ENCODE results near the gene SLC4A2. TPM values are rescaled to one million over a fixed set of nuclear protein-coding genes. Genes with fewer than 3 reads are reported as not detected.
A peak's percentile ranks its signal among the peaks of the same experiment; 100 is the strongest.

The SLC4A2 gene
- total RNA-seq, 2 donors from 2014 or later: 76.7 to 169 TPM

- peak; percentile 37 for DNase-seq
- intact Hi-C loops (cut with DNase I): no loop called here
Observed at GRCh38 chr7:151082141-151083070, 23.0 kb downstream of the SLC4A2 start.

GRCh38 chr7:151083071-151083823 lies 23.9 kb downstream of the SLC4A2 start, which contains the start of gene TMUB1:
Gene TMUB1 (minus strand): TSS chr7:151083493. CDS start chr7:151082563, 930 bp downstream.
- H3K4me1 ChIP-seq: peaks cover 26% of the 10 kb centered on the region
- no peaks in the 10 kb centered on the region for H3K9me3 ChIP-seq
- H3K4me3 ChIP-seq: peak within 1 kb of the TSS; percentile 83
- H3K36me3 ChIP-seq: no peaks in the 10 kb centered on the region
- H3K27ac ChIP-seq: peak within 1 kb of the TSS; percentile 86
- no peak for TF ChIP-seq CTCF (IDR thresholded peaks at IDR 0.05)
- DNase-seq: peak; percentile 86
- peak within 1 kb of the TSS; percentile 82 to 85 for H3K9ac ChIP-seq (ENCODE audit: low read depth in 2 of 2, low read length in 2 of 2)
- intact Hi-C loops (cut with DNase I): no loop called here
- no peaks in the 10 kb centered on the region for H3K27me3 ChIP-seq

More at GRCh38 chr7:151082141-151083070, 23.0 kb downstream of the SLC4A2 start:
- no peak for TF ChIP-seq CTCF (IDR thresholded peaks at IDR 0.05)
- H3K4me3 ChIP-seq: peak overlapping the region; percentile 83
- no peaks in the 10 kb centered on the region for H3K36me3 ChIP-seq
- H3K9me3 ChIP-seq: no peaks in the 10 kb centered on the region
- no peaks in the 10 kb centered on the region for H3K27me3 ChIP-seq
- H3K27ac ChIP-seq: peak overlapping the region; percentile 94
- peak overlapping the region; percentile 82 to 85 for H3K9ac ChIP-seq (ENCODE audit: low read depth in 2 of 2, low read length in 2 of 2)
- H3K4me1 ChIP-seq: peaks cover 22% of the 10 kb centered on the region

GRCh38 chr7:151083824-151084160 lies 24.4 kb downstream of the SLC4A2 start:
- H3K36me3 ChIP-seq: no peaks in the 10 kb centered on the region
- H3K9me3 ChIP-seq: no peaks in the 10 kb centered on the region
- H3K27ac ChIP-seq: no peak overlapping the region
- peaks cover 26% of the 10 kb centered on the region for H3K4me1 ChIP-seq
- intact Hi-C loops (cut with DNase I): no loop called here
- DNase-seq: no peak
- H3K9ac ChIP-seq (ENCODE audit: low read depth in 2 of 2, low read length in 2 of 2): peak overlapping the region in 1 of 2 donors; percentile 85
- TF ChIP-seq CTCF (IDR thresholded peaks at IDR 0.05): no peak
- peak overlapping the region; percentile 83 for H3K4me3 ChIP-seq
- no peaks in the 10 kb centered on the region for H3K27me3 ChIP-seq

- TF ChIP-seq CTCF (IDR thresholded peaks at IDR 0.05): no peak
- intact Hi-C loops (cut with DNase I): no loop called here
- Histone ChIP-seq H3K9me3 (no peaks in the 10 kb centered on the region), H3K4me1 (peaks cover 20% of the 10 kb centered on the region), H3K9ac (ENCODE audit: low read depth in 2 of 2, low read length in 2 of 2) (peak overlapping the region; percentile 78 to 81), H3K36me3 (no peaks in the 10 kb centered on the region), H3K27me3 (no peaks in the 10 kb centered on the region), H3K27ac (peak overlapping the region; percentile 71), H3K4me3 (no peak overlapping the region)
- DNase-seq: peak; percentile 25
Observed at GRCh38 chr7:151085329-151085690, 25.9 kb downstream of the SLC4A2 start.
